ENCODE data around the gene STAT1.
"Not testable (repeated sequence)": the region's sequence is repeated elsewhere in the genome, so short reads cannot be mapped to it uniquely, and the experiment has no call there.

STAT1 gene

DNA sequence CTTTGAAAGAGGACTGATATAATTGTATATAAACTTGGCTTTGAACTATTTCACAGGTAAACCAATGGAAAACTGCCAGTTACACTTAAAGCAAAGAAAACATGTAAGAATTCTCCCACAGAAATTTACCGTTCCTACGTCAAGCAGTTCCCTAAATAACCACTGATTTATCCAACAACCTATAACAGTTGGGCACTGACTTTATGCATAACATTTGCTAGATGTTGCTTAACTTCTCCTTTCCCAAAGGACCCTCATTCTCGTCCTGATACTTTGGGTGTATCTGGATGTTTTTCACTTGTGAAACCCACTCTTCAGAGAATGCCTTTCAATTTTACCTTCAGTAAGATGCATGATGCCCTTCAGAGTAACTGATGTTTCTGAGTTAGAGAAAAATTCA is 43.8 kb downstream of the STAT1 start:
- TF ChIP-seq CTCF (IDR thresholded peaks at IDR 0.05; ENCODE audit: extremely low read depth, insufficient read depth, missing control alignments): no peak
- no peak for DNase-seq (ENCODE audit: low spot score)
- in situ Hi-C loops (cut with MboI; ENCODE audit: low pct_unique_long_range_greater_than_20kb, low sequenced_read_pairs, unreplicated experiment): no loop called here

DNA sequence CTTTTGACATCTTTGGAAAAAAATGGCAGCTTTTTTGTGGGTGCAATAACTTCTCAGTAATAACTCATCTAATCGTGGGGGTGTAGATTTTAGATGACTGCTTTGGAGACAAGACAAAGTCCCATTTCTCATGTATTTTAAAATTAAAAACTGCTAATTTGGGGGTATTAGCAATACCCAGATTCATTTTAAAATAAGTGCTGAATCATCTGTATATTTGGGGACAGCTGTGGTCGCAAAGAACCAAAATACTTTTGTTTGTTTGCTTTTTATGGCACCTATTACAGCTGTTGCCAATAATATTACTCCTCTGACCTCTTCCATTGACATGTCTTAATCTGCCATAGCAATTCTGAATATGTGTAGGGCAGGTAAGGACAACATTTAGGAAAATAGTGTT is 45.4 kb downstream of the STAT1 start:
- TF ChIP-seq CTCF (IDR thresholded peaks at IDR 0.05; ENCODE audit: extremely low read depth, insufficient read depth, missing control alignments): no peak
- in situ Hi-C loops (cut with MboI; ENCODE audit: low pct_unique_long_range_greater_than_20kb, low sequenced_read_pairs, unreplicated experiment): no loop called here

DNA sequence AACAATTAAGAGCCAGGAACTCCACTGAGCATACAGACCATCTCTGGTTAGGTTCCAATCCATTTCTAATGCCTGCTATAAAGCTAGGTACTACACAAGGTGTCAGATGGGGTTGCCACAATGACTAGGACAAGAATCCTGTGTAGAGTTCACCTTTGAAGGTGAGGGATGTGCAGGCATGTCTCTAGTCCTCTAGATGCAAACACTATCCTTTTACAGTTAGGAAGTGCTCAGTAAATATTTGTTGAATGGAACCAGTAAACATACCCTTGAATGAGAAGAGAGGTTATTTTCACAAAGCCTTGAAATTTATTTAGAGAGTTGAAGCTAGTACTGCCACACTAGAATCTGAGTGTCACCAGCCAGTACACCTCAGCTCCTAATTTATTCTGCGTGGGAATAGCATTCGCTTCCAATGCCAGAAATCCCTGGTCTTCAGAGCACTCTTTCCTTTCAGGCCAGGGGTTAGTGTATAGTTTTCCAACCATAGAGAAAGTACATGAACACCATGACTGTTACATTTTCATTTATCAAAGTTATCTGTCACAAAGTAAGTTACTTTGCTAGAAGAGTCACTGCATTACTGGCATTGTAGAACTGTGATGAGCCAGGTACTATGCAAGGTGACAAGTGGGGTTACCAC is 48.3 kb downstream of the STAT1 start:
- in situ Hi-C loops (cut with MboI; ENCODE audit: low pct_unique_long_range_greater_than_20kb, low sequenced_read_pairs, unreplicated experiment): no loop called here

More for the DNA sequence above, 45.4 kb downstream of the STAT1 start:
- no peak for DNase-seq (ENCODE audit: low spot score)

GRCh38 chr2:190964170-190964795 is 49.7 kb downstream of the STAT1 start:
- TF ChIP-seq CTCF (IDR thresholded peaks at IDR 0.05; ENCODE audit: extremely low read depth, insufficient read depth, missing control alignments): no peak
- in situ Hi-C loops (cut with MboI; ENCODE audit: low pct_unique_long_range_greater_than_20kb, low sequenced_read_pairs, unreplicated experiment): no loop called here
- DNase-seq (ENCODE audit: low spot score): no peak

More for the DNA sequence above, 48.3 kb downstream of the STAT1 start:
- DNase-seq (ENCODE audit: low spot score): no peak
- no peak for TF ChIP-seq CTCF (IDR thresholded peaks at IDR 0.05; ENCODE audit: extremely low read depth, insufficient read depth, missing control alignments)

DNA sequence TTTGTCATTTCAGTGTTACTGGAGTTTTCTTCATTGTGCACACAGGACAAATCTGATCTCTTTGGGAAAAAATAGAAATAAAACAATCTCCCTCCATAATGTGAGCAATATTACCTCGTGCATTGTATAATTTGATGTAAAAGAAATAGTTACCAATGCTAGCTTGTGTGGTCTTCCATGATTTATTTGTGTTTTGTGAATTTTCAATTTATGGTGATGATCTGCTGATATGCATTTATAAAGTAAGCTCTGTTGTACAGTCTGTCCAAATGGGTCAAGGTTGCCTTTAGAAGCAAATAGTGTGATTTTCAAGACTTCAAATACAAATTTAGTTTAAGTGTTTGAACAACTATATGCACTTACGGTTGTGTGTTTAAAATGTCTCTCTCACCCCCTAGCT is 50.9 kb downstream of the STAT1 start:
- in situ Hi-C loops (cut with MboI; ENCODE audit: low pct_unique_long_range_greater_than_20kb, low sequenced_read_pairs, unreplicated experiment): no loop called here
- no peak for DNase-seq (ENCODE audit: low spot score)
- no peak for TF ChIP-seq CTCF (IDR thresholded peaks at IDR 0.05; ENCODE audit: extremely low read depth, insufficient read depth, missing control alignments)

GRCh38 chr2:190961918-190962487 is 52.0 kb downstream of the STAT1 start:
- in situ Hi-C loops (cut with MboI; ENCODE audit: low pct_unique_long_range_greater_than_20kb, low sequenced_read_pairs, unreplicated experiment): no loop called here
- TF ChIP-seq CTCF (IDR thresholded peaks at IDR 0.05; ENCODE audit: extremely low read depth, insufficient read depth, missing control alignments): no peak
- no peak for DNase-seq (ENCODE audit: low spot score)

GRCh38 chr2:190961117-190961516 is 52.9 kb downstream of the STAT1 start:
- in situ Hi-C loops (cut with MboI; ENCODE audit: low pct_unique_long_range_greater_than_20kb, low sequenced_read_pairs, unreplicated experiment); DNase-seq (ENCODE audit: low spot score): not testable (repeated sequence)
